HCT116 (cell line): ENCODE results near the gene HIBADH. TPM values are rescaled to one million over a fixed set of nuclear protein-coding genes. Genes with fewer than 3 reads are reported as not detected.

ENCODE experiments used
- ATAC-seq: fragments of 200-7000 bp; cut with Tn5 transposase; 2 replicates; pipeline ENCODE4 v1.9.1; 2020; ENCODE audit warnings: mild to moderate bottlenecking, moderate library complexity
- BruUV-seq: library from RNA; stranded (reverse); fragments of 400-500 nt; replicated peaks from 2 replicates; lab custom pipeline; 2021; lab: Mats Ljungman, UMichigan
- CTCF ChIA-PET: fragments of 300-600 bp; sonication (Branson Sonifier 250); formaldehyde crosslinking; loops from one replicate; lab custom pipeline; 2021; ENCODE audit warnings: antibody characterized with exemption; lab: Charles Lee
- POLR2A ChIA-PET: fragments of 300-600, 350-600 bp; sonication (Branson Sonifier 250); formaldehyde crosslinking; loops from one replicate; lab custom pipeline; 2021; ENCODE audit warnings: antibody characterized with exemption; lab: Charles Lee
- RAD21 ChIA-PET, 2 experiments: fragments of 300-600 bp; sonication (Branson Sonifier 250); formaldehyde crosslinking; loops; one replicate each; lab custom pipeline; 2023; ENCODE audit warnings: low total read pairs in 2 of 2; ENCODE audit not compliant: uncharacterized antibody in 2 of 2, unreplicated experiment in 2 of 2, low non-redundant PET in 1 of 2; lab: Charles Lee
- DNase-seq: peaks from one replicate; pipeline ENCODE4 v3.0.0-alpha.2; 2010; ENCODE audit warnings: low read depth, low spot score
- H2AFZ ChIP-seq: fragments of 200-600 bp; shearing (Covaris generic), sonication (generic); 2 replicates; pipeline ENCODE4 v1.6.1; 2017; ENCODE audit warnings: low read depth, mixed run types, mixed read lengths, antibody characterized with exemption, low read length; ENCODE audit not compliant: poor library complexity, severe bottlenecking
- H3K27ac ChIP-seq: 2 replicates; pipeline ENCODE4 v1.5.1; 2012; ENCODE audit warnings: low read depth, low read length
- H3K27me3 ChIP-seq: fragments of 200-600 bp; sonication (generic); 2 replicates; pipeline ENCODE4 v1.6.1; 2016; ENCODE audit warnings: mixed run types, low read length, mixed read lengths; ENCODE audit not compliant: insufficient read depth
- H3K36me3 ChIP-seq, 2 experiments: fragments of 200-500 bp in 1 of 2; fragments of 200-600 bp in 1 of 2; sonication (Bioruptor generic) in 1 of 2; sonication (generic) in 1 of 2; 2 replicates each; pipeline versions ENCODE4 v1.5.1 to v1.6.1; 2014 to 2016; ENCODE audit warnings: low read length in 2 of 2, inconsistent platforms in 1 of 2, mixed read lengths in 1 of 2, mixed run types in 1 of 2; ENCODE audit not compliant: insufficient read depth in 2 of 2, control insufficient read depth in 1 of 2
- H3K4me1 ChIP-seq, 2 experiments: fragments of 200-600 bp in 1 of 2; sonication (generic) in 1 of 2; 2 replicates each; pipeline versions ENCODE4 v1.5.1 to v1.6.1; 2012 to 2017; ENCODE audit warnings: low read length in 2 of 2, inconsistent platforms in 1 of 2, mild to moderate bottlenecking in 1 of 2, mixed read lengths in 1 of 2, mixed run types in 1 of 2, moderate library complexity in 1 of 2; ENCODE audit not compliant: insufficient read depth in 2 of 2, control insufficient read depth in 1 of 2
- H3K4me2 ChIP-seq: fragments of 200-600 bp; sonication (generic); 2 replicates; pipeline ENCODE4 v1.6.1; 2017; ENCODE audit warnings: mixed run types, low read length, mixed read lengths
- H3K4me3 ChIP-seq, 2 experiments: fragments of 200-600 bp in 1 of 2; sonication (generic) in 1 of 2; replicated peaks in 1 of 2; 2 replicates each; pipeline ENCODE4 v1.5.1; 2011 to 2016; ENCODE audit warnings: low read length in 2 of 2, control low read depth in 1 of 2, low read depth in 1 of 2, mild to moderate bottlenecking in 1 of 2, mixed read lengths in 1 of 2, mixed run types in 1 of 2
- H3K79me2 ChIP-seq: fragments of 200-600 bp; sonication (generic); 2 replicates; pipeline ENCODE4 v1.6.1; 2017; ENCODE audit warnings: mild to moderate bottlenecking, mixed run types, low read length, moderate library complexity, mixed read lengths; ENCODE audit not compliant: insufficient read depth
- H3K9ac ChIP-seq: fragments of 200-600 bp; sonication (generic); 2 replicates; pipeline ENCODE4 v1.6.1; 2016; ENCODE audit warnings: low read length, mixed read lengths
- H3K9me2 ChIP-seq: fragments of 200-600 bp; sonication (generic), shearing (Covaris generic); 2 replicates; pipeline ENCODE4 v1.6.1; 2017; ENCODE audit warnings: mixed run types, mild to moderate bottlenecking, moderate library complexity; ENCODE audit not compliant: insufficient read depth
- H3K9me3 ChIP-seq, 2 experiments: fragments of 200-500 bp in 1 of 2; fragments of 200-600 bp in 1 of 2; sonication (Bioruptor generic) in 1 of 2; sonication (generic) in 1 of 2; 2 replicates each; pipeline ENCODE4 v1.6.1; 2014 to 2017; ENCODE audit warnings: low read length in 2 of 2, mixed read lengths in 2 of 2, inconsistent platforms in 1 of 2, low read depth in 1 of 2, mild to moderate bottlenecking in 1 of 2, mixed run types in 1 of 2, moderate library complexity in 1 of 2; ENCODE audit not compliant: control insufficient read depth in 1 of 2, insufficient read depth in 1 of 2
- H4K20me1 ChIP-seq: fragments of 200-600 bp; sonication (generic), shearing (Covaris generic); 2 replicates; pipeline ENCODE4 v1.6.1; 2017; ENCODE audit warnings: mixed run types, mild to moderate bottlenecking, moderate library complexity; ENCODE audit not compliant: insufficient read depth
- CEBPB ChIP-seq: IDR thresholded peaks from 2 replicates; pipeline ENCODE4 v1.6.1; 2012; ENCODE audit warnings: low read depth
- EZH2phosphoT487 ChIP-seq: fragments of 200-600 bp; IDR thresholded peaks from 2 replicates; pipeline ENCODE4 v1.6.1; 2018; ENCODE audit warnings: antibody characterized with exemption, borderline replicate concordance
- JUND ChIP-seq: IDR thresholded peaks from 2 replicates; pipeline ENCODE4 v1.6.1; 2012
- POLR2A ChIP-seq: IDR thresholded peaks from 2 replicates; pipeline ENCODE4 v1.7.0; 2011; ENCODE audit warnings: borderline replicate concordance; ENCODE audit not compliant: insufficient read depth, insufficient read length; ENCODE audit errors: extremely low read depth
- REST ChIP-seq: IDR thresholded peaks from 2 replicates; pipeline ENCODE4 v1.6.1; 2012; ENCODE audit warnings: low read depth
- SIN3A ChIP-seq: IDR thresholded peaks from 2 replicates; pipeline ENCODE4 v1.6.1; 2012; ENCODE audit warnings: low read depth
- SRF ChIP-seq: IDR thresholded peaks from 2 replicates; pipeline ENCODE4 v1.6.1; 2012; ENCODE audit warnings: low read depth
- intact Hi-C: fragments of 100-400 bp; cut with micrococcal nuclease; formaldehyde crosslinking; loops from 2 replicates; pipeline ENCODE4 v1.10.0; 2022
- total RNA-seq: library from RNA; stranded (reverse); gene quantifications from one replicate; pipeline ENCODE4 v1.2.1, GENCODE V29; 2021; ENCODE audit not compliant: unreplicated experiment

Gene HIBADH
- total RNA-seq, 1 experiment from 2014 or later, result 32.4 TPM

- Histone ChIP-seq H2AFZ (no peak overlapping the region), H3K9me2 (no peaks in the 10 kb centered on the region), H3K27me3 (no peaks in the 10 kb centered on the region), H3K79me2 (no peaks in the 10 kb centered on the region), H3K9me3 (no peaks in the 10 kb centered on the region), H4K20me1 (no peaks in the 10 kb centered on the region), H3K27ac (no peak overlapping the region), H3K9ac (no peak overlapping the region), H3K4me1 (no peaks in the 10 kb centered on the region), H3K4me2 (no peak overlapping the region), H3K36me3 (peaks cover 0 to 4% of the 10 kb centered on the region in 2 experiments; a peak in 2 of 4 replicates), H3K4me3 (no peak overlapping the region)
- intact Hi-C loops, result no loop called here
- ChIA-PET RAD21 (no interaction called here), CTCF (no interaction called here), POLR2A (no interaction called here)
- TF ChIP-seq EZH2phosphoT487 (no peak), SIN3A (no peak), CEBPB (no peak), JUND (no peak), SRF (no peak), REST (no peak), POLR2A (no peak)
- DNase-seq (no peak), ATAC-seq (no peak)
- no TSS peak for BruUV-seq
Measured at GRCh38 chr7:27526611-27527347, 135.9 kb downstream of the HIBADH start.
